GM12878 (cell line): ENCODE data around the gene FAM118B. TPM values are rescaled to one million over a fixed set of nuclear protein-coding genes. Genes with fewer than 3 reads are reported as not detected.
A peak's percentile ranks its signal among the peaks of the same experiment; 100 is the strongest.

Experiments
- BACH1 ChIP-seq: fragments of 450-650 bp; IDR thresholded peaks from 2 replicates; pipeline ENCODE4 v1.6.1; 2017; ENCODE audit warnings: mild to moderate bottlenecking, borderline replicate concordance
- CEBPB ChIP-seq, 2 experiments: fragments of 150-350 bp in 1 of 2; IDR thresholded peaks; 2 replicates each; pipeline ENCODE4 v1.6.1; 2012 to 2014; ENCODE audit warnings: low read depth in 2 of 2, low read length in 2 of 2, borderline replicate concordance in 1 of 2, inconsistent platforms in 1 of 2
- CREB1 ChIP-seq: IDR thresholded peaks from 2 replicates; pipeline ENCODE4 v1.6.1; 2012; ENCODE audit warnings: low read depth, mild to moderate bottlenecking, inconsistent platforms
- EED ChIP-seq: sonication (generic); IDR thresholded peaks from 2 replicates; pipeline ENCODE4 v1.6.1; 2016; ENCODE audit warnings: antibody characterized with exemption, low read depth
- FOXM1 ChIP-seq: IDR thresholded peaks from 2 replicates; pipeline ENCODE4 v1.6.1; 2012; ENCODE audit warnings: low read depth, mild to moderate bottlenecking, inconsistent platforms, low read length, moderate library complexity
- KDM1A ChIP-seq: fragments of 200-600 bp; sonication (generic); IDR thresholded peaks from 2 replicates; pipeline ENCODE4 v1.6.1; 2016; ENCODE audit warnings: borderline replicate concordance
- MTA3 ChIP-seq: IDR thresholded peaks from 2 replicates; pipeline ENCODE4 v1.6.1; 2012; ENCODE audit warnings: low read length, inconsistent platforms, borderline replicate concordance
- MXI1 ChIP-seq: fragments of 150-350 bp; IDR thresholded peaks from 2 replicates; pipeline ENCODE4 v1.6.1; 2011; ENCODE audit warnings: low read depth, mild to moderate bottlenecking, inconsistent platforms, low read length, improper control_type of control experiment
- PML ChIP-seq: IDR thresholded peaks from 2 replicates; pipeline ENCODE4 v1.6.1; 2012; ENCODE audit warnings: low read length, inconsistent platforms
- POLR2AphosphoS5 ChIP-seq: IDR thresholded peaks from 2 replicates; pipeline ENCODE4 v1.6.1; 2011; ENCODE audit warnings: mild to moderate bottlenecking, low read length, inconsistent platforms
- RB1 ChIP-seq: fragments of 450-650 bp; formaldehyde crosslinking; IDR thresholded peaks from 2 replicates; pipeline ENCODE4 v1.6.1; 2017; ENCODE audit warnings: mild to moderate bottlenecking, borderline replicate concordance
- SIN3A ChIP-seq: IDR thresholded peaks from 2 replicates; pipeline ENCODE4 v1.6.1; 2012; ENCODE audit warnings: low read depth, low read length, improper control_type of control experiment
- SMAD5 ChIP-seq: IDR thresholded peaks from 2 replicates; pipeline ENCODE4 v1.6.1; 2016; ENCODE audit warnings: antibody characterized with exemption, low read depth
- SP1 ChIP-seq: IDR thresholded peaks from one replicate; pipeline ENCODE4 v1.6.1; 2011; ENCODE audit warnings: low read depth, low read length
- SREBF1 ChIP-seq: IDR thresholded peaks from 2 replicates; pipeline ENCODE4 v1.6.1; 2012; ENCODE audit warnings: mild to moderate bottlenecking, low read length
- SREBF2 ChIP-seq: IDR thresholded peaks from 2 replicates; pipeline ENCODE4 v1.6.1; 2012; ENCODE audit warnings: mild to moderate bottlenecking, low read length
- SUZ12 ChIP-seq: fragments of 200-600 bp; sonication (generic); IDR thresholded peaks from one replicate; pipeline ENCODE4 v1.6.1; 2018; ENCODE audit warnings: antibody characterized with exemption, mild to moderate bottlenecking; ENCODE audit not compliant: unreplicated experiment
- TAF1 ChIP-seq: IDR thresholded peaks from 2 replicates; pipeline ENCODE4 v1.6.1; 2011; ENCODE audit warnings: mild to moderate bottlenecking, low read depth, low read length, borderline replicate concordance
- TBL1XR1 ChIP-seq: IDR thresholded peaks from 2 replicates; pipeline ENCODE4 v1.6.1; 2012; ENCODE audit warnings: low read depth, low read length, improper control_type of control experiment
- TCF7 ChIP-seq: IDR thresholded peaks from 2 replicates; pipeline ENCODE4 v1.6.1; 2014; ENCODE audit warnings: antibody characterized with exemption, borderline replicate concordance
- WRNIP1 ChIP-seq: IDR thresholded peaks from 2 replicates; pipeline ENCODE4 v1.6.1; 2011; ENCODE audit warnings: low read depth, low read length, improper control_type of control experiment, borderline replicate concordance
- polyA plus RNA-seq, 11 experiments: library from polyadenylated mRNA; depleted of rRNA in 4 of 11; unstranded in 6 of 11; stranded (reverse) in 5 of 11; fragments of >200 nt; fragmentation: Nextera tagmentation in 4 of 11; fragmentation: Illumina TruSeq in 1 of 11; extraction: Ambion mirVana in 4 of 11; extraction: Trizol in 1 of 11; gene quantifications; 1 replicate in 1 of 11; 2 replicates in 10 of 11; pipeline versions ENCODE4 v1.2.1 to v1.2.3, GENCODE V29; 2011 to 2016; ENCODE audit warnings: inconsistent platforms in 2 of 11, missing spikeins in 2 of 11, low read depth in 1 of 11
- total RNA-seq, 4 experiments: library from RNA; depleted of rRNA in 3 of 4; stranded (reverse); fragments of >200 nt in 3 of 4; fragmentation: Illumina TruSeq in 1 of 4; extraction: Trizol in 1 of 4; gene quantifications; 2 replicates each; pipeline versions ENCODE4 v1.2.1 to v1.2.3, GENCODE V29; 2013 to 2021
- TF ChIP-seq, protein P1 (sequence below): fragments of 450-650 bp; IDR thresholded peaks from 2 replicates; pipeline ENCODE4 v1.6.1; 2017; ENCODE audit warnings: borderline replicate concordance
- TF ChIP-seq, protein P2 (sequence below), 3 experiments: IDR thresholded peaks in 2 of 3; conservative IDR thresholded peaks in 1 of 3; 2 replicates each; pipeline ENCODE4 v1.5.1; 2011; ENCODE audit warnings: low read depth in 3 of 3, low read length in 3 of 3, mild to moderate bottlenecking in 3 of 3, control low read depth in 2 of 3, moderate library complexity in 2 of 3, inconsistent platforms in 1 of 3, mixed read lengths in 1 of 3; ENCODE audit not compliant: control insufficient read depth in 2 of 3, insufficient read depth in 1 of 3; ENCODE audit errors: extremely low read depth in 1 of 3
- TF ChIP-seq, protein P3 (sequence below): IDR thresholded peaks from 2 replicates; pipeline ENCODE4 v1.6.1; 2012; ENCODE audit warnings: low read depth, low read length, improper control_type of control experiment
- TF ChIP-seq, protein P4 (sequence below): IDR thresholded peaks from 2 replicates; pipeline ENCODE4 v1.6.1; 2012; ENCODE audit warnings: low read depth, low read length, improper control_type of control experiment
- TF ChIP-seq, protein P5 (sequence below): IDR thresholded peaks from 2 replicates; pipeline ENCODE4 v1.6.1; 2011; ENCODE audit warnings: low read depth, low read length, improper control_type of control experiment, borderline replicate concordance

The FAM118B gene
- total and polyA plus RNA-seq, 10 of the 15 experiments (the other 5 are each of a cell fraction or from before 2014, with no cell fraction given) = 12.8 to 29.7 (median 16.5) TPM

DNA sequence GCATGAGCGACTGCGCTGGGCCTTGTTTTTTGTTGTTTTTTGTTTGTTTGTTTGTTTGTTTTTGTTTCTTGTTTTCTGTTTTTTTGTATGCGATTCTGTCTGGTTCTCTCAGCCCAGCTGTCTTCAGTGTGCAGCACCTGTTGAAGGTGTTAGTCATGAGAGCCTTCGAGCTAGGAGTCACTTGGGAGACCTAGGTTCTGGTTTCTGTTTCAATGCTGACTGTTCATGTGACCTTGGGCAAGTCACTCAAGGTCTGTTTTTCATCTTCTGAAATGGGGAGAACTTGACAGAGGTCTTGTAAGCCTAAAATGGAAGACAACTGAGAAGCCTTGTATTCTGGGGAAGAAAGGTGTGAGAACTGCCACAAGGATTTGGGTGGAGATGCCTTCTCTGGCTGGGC is 94.1 kb downstream of the FAM118B start (continued):
- TF ChIP-seq, protein P1, sequence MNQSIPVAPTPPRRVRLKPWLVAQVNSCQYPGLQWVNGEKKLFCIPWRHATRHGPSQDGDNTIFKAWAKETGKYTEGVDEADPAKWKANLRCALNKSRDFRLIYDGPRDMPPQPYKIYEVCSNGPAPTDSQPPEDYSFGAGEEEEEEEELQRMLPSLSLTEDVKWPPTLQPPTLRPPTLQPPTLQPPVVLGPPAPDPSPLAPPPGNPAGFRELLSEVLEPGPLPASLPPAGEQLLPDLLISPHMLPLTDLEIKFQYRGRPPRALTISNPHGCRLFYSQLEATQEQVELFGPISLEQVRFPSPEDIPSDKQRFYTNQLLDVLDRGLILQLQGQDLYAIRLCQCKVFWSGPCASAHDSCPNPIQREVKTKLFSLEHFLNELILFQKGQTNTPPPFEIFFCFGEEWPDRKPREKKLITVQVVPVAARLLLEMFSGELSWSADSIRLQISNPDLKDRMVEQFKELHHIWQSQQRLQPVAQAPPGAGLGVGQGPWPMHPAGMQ = no peak
- TF ChIP-seq CEBPB (IDR thresholded peaks at IDR 0.05; ENCODE audit: borderline replicate concordance in 1 of 2, low read depth in 2 of 2, low read length in 2 of 2) (no peak), SP1 (no peak), TBL1XR1 (no peak), SIN3A (no peak), MXI1 (no peak), SREBF2 (no peak), CREB1 (no peak), PML (no peak), MTA3 (no peak), RB1 (no peak), SUZ12 (no peak), POLR2AphosphoS5 (no peak), SREBF1 (no peak), BACH1 (no peak), WRNIP1 (no peak), TCF7 (no peak), EED (no peak), TAF1 (no peak), FOXM1 (no peak), KDM1A (no peak), SMAD5 (no peak)
- TF ChIP-seq, protein P2, sequence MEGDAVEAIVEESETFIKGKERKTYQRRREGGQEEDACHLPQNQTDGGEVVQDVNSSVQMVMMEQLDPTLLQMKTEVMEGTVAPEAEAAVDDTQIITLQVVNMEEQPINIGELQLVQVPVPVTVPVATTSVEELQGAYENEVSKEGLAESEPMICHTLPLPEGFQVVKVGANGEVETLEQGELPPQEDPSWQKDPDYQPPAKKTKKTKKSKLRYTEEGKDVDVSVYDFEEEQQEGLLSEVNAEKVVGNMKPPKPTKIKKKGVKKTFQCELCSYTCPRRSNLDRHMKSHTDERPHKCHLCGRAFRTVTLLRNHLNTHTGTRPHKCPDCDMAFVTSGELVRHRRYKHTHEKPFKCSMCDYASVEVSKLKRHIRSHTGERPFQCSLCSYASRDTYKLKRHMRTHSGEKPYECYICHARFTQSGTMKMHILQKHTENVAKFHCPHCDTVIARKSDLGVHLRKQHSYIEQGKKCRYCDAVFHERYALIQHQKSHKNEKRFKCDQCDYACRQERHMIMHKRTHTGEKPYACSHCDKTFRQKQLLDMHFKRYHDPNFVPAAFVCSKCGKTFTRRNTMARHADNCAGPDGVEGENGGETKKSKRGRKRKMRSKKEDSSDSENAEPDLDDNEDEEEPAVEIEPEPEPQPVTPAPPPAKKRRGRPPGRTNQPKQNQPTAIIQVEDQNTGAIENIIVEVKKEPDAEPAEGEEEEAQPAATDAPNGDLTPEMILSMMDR (IDR thresholded peaks at IDR 0.05 in 2 of 3, conservative IDR thresholded peaks at IDR 0.05 in 1 of 3; ENCODE audit: control insufficient read depth in 2 of 3, extremely low read depth in 1 of 3, insufficient read depth in 1 of 3, low read depth in 3 of 3, low read length in 3 of 3) = no peak
- TF ChIP-seq, protein P3, sequence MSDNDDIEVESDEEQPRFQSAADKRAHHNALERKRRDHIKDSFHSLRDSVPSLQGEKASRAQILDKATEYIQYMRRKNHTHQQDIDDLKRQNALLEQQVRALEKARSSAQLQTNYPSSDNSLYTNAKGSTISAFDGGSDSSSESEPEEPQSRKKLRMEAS = no peak
- TF ChIP-seq, protein P4, sequence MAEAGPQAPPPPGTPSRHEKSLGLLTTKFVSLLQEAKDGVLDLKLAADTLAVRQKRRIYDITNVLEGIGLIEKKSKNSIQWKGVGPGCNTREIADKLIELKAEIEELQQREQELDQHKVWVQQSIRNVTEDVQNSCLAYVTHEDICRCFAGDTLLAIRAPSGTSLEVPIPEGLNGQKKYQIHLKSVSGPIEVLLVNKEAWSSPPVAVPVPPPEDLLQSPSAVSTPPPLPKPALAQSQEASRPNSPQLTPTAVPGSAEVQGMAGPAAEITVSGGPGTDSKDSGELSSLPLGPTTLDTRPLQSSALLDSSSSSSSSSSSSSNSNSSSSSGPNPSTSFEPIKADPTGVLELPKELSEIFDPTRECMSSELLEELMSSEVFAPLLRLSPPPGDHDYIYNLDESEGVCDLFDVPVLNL = no peak
- TF ChIP-seq, protein P5, sequence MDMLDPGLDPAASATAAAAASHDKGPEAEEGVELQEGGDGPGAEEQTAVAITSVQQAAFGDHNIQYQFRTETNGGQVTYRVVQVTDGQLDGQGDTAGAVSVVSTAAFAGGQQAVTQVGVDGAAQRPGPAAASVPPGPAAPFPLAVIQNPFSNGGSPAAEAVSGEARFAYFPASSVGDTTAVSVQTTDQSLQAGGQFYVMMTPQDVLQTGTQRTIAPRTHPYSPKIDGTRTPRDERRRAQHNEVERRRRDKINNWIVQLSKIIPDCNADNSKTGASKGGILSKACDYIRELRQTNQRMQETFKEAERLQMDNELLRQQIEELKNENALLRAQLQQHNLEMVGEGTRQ = peak; percentile 51; the same call in 1 of the 2 replicates
